Measurements from ENCODE around the gene DTNB.
"Not testable (repeated sequence)": the region's sequence is repeated elsewhere in the genome, so short reads cannot be mapped to it uniquely, and the experiment has no call there.

DTNB gene

DNA sequence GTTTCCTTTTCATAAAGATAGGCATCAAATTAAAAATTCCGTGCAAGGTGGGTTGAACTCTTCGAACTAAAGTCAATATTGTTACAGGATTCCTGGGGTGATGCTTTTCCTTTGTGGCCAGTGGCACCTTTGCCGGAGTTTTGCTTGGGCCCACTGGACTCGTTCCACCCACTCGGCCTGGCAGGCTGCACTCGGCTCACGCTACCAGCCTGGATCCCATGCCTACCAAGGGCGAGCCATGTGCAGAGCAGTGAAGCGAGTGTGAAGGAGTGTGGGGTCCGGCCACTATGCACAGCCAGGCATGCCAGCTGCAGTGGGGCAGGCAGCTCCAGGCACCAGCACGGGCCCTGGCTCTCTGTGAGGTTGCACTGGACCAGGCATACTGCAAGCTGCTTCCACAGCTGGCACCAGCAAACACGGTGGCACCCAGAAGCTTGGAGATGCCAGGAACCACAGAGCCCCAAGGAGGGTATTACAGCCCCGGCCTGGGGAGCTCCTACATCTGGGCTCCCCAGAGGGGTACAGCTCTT lies 83.6 kb downstream of the DTNB start:
- no peak for DNase-seq (ENCODE audit: low read depth in 2 of 2)

- no peak for DNase-seq (ENCODE audit: low read depth in 2 of 2)
Observed at GRCh38 chr2:25588576-25588975, 84.8 kb downstream of the DTNB start.

- DNase-seq (ENCODE audit: low read depth in 2 of 2): no peak
Observed at GRCh38 chr2:25587361-25587760, 86.0 kb downstream of the DTNB start.

GRCh38 chr2:25586726-25587144 lies 86.6 kb downstream of the DTNB start:
- DNase-seq (ENCODE audit: low read depth in 2 of 2): no peak

GRCh38 chr2:25585189-25585588 lies 88.2 kb downstream of the DTNB start:
- no peak for DNase-seq (ENCODE audit: low read depth in 2 of 2)

DNA sequence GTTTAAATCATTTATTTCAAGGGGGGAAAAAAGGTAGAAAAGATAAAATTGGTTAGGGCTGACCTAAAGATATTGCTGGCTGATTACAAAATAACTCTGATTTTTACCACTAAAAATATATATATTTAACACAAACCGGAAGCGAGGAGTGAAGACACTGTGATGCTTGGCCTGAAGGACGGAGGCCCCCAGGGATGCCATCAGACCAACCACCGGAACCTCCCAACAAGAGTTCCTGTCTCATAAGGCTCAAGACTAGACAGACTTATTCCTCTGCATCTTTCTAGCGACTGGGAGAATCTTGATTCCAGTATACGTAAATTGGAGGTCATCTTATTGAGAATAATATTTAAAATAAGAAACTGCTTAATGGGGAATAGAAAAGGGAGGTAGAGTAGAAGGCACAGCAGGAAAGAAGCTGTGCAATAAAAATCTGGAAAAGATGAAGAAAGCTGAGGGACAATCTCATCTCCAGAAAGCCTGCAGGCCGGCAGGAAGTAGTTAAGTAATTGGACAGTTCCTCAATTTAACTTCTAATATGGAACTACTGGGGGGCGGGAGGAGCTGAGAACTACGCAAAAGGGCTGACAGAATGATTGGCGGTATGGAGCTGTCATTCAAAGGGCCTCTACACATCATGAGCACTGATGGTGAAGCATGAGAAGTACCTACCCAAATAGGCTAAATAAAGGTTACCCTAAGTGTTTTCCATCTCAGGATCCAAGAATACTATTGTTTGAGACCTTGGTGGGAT lies 91.1 kb downstream of the DTNB start:
- DNase-seq (ENCODE audit: low read depth in 2 of 2): no peak

DNA sequence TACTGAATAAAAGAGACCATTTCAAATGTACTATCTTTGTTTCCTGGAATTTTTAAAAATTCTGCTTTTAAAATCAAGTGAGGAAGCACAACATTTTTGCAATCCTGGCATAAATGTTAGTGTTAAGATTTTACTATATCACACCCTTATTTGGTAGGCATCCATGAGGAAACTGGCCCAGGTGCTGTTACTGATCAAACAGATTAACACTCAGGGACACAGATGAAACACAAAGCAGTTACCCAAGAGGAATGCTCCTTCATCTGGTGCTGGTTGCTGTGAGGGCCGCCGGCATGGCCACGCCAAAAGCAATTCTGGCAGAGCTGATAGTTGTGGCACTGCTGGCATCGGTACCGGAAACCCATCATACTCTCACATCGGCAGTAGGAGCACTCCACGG lies 96.8 kb downstream of the DTNB start:
- DNase-seq (ENCODE audit: low read depth in 2 of 2): no peak

DNA sequence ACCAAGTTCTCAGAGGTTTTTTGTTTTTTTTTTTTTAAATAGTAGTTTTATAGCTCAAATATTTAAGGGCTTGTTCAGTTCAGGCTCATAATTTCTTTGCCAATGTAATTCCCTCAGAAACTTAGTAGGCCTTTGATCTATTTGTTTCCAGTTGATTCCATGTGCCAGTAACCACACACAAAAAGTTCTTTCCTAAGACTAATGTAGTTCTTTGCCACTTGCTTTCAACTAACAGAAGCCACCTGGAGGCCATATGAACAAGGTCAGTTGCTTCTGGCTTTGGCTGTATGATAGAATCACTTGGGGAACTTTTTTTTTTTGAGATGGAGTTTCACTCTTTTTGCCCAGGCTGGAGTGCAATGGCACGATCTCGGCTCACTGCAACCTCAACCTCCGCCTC lies 100.7 kb downstream of the DTNB start:
- no peak for DNase-seq (ENCODE audit: low read depth in 2 of 2)

DNA sequence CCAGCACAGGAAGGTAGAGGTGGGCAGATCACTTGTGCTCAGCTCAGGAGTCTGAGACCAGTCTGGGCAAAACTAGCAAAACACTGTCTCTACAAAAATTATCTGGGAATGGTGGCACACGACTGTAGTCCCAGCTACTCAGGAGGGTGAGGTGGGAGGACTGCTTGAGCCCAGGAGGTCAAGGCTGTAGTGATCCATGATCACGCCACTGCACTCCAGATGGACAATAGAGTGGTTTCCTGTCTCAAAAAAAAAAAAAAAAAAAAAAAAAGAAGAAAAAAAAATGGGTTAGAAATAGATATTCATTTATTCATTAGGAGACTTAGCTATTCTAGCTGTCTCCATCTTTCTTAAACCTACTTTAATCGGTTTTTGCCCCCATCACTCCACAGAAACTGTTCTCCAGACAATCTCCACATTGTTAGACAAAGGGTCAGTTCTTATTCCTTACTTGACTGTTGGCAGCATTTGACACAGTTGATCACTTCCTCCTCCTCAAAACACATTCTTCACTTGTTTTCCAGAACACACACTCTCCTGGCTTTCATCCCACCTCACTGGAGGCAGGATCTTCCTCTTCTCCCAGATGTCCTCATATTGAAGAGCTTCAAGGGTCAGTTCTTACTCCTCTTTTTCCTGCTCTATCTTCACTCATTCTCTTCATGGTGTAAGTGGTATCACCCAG lies 103.1 kb downstream of the DTNB start:
- DNase-seq (ENCODE audit: low read depth in 2 of 2): no peak

- DNase-seq (ENCODE audit: low read depth in 2 of 2): no peak
Observed at GRCh38 chr2:25567406-25567805, 106.0 kb downstream of the DTNB start.

DNA sequence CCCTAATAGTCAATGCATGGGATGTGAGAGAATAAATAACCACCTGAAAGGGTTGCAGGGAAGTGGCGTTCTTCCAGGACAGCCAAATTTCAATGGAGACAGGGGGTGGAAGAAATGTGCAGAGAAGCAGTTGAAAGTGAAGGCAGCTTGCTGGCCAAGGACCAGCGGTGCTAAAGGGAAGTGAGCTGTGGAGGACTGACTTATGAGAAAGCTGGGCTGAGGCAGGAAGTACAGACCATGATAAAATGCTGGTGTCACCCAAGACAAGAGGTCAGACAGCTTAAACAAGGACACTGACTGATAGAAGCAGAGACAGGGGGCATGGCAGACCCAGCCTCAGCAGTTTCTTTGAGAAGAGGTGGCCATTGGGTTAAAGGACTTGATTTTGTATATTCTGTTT lies 106.7 kb downstream of the DTNB start:
- no peak for DNase-seq (ENCODE audit: low read depth in 2 of 2)

- no peak for DNase-seq (ENCODE audit: low read depth in 2 of 2)
Observed at GRCh38 chr2:25566094-25566493, 107.3 kb downstream of the DTNB start.

GRCh38 chr2:25561136-25561850 lies 112.1 kb downstream of the DTNB start:
- DNase-seq (ENCODE audit: low read depth in 2 of 2): no peak

GRCh38 chr2:25559148-25559547 lies 114.2 kb downstream of the DTNB start:
- DNase-seq (ENCODE audit: low read depth in 2 of 2): no peak

GRCh38 chr2:25558262-25558661 lies 115.1 kb downstream of the DTNB start:
- peak; percentile 14 to 38 for DNase-seq (ENCODE audit: low read depth in 2 of 2)

GRCh38 chr2:25557179-25558036 lies 116.0 kb downstream of the DTNB start:
- DNase-seq (ENCODE audit: low read depth in 2 of 2): no peak

GRCh38 chr2:25552318-25552717 lies 121.1 kb downstream of the DTNB start:
- DNase-seq (ENCODE audit: low read depth in 2 of 2): no peak

GRCh38 chr2:25551316-25551715 lies 122.1 kb downstream of the DTNB start:
- DNase-seq (ENCODE audit: low read depth in 2 of 2): no peak

DNA sequence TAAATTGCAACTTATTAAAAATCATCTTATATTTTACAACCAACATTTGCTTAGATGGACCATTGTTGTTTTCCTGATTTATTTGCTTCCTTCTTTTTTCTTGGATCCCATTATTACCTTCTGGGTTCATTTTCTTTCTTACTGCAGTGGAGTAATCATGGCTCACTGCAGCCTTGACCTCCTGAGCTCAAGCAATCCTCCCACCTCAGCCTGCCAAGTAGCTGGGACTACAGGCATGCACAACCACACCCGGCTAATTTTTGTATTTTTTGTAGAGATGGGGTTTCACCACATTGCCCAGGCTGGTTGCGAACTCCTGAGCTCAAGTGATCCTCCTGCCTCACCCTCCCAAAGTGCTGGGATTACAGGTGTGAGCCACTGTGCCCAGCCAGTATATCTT lies 123.8 kb downstream of the DTNB start:
- DNase-seq (ENCODE audit: low read depth in 2 of 2): not testable (repeated sequence)

GRCh38 chr2:25548601-25549000 lies 124.8 kb downstream of the DTNB start:
- no peak for DNase-seq (ENCODE audit: low read depth in 2 of 2)

DNA sequence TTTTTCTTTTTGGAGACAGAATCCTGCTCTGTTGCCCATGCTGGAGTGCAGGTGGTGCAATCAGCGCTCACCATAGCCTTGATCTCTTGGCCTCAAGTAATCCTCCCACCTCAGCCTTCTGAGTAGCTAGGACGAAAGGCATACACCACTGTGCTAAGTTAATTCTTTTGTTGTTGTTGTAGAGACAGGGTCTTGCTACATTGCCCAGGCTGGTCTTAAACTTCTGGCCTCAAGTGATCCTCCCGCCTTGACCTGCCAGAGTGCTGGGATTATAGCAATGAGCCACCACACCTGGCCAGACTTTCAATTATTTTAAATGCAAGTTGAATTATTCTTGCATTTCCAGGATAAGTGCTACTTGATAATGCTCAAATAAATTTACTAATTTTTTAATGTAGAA lies 126.5 kb downstream of the DTNB start:
- DNase-seq (ENCODE audit: low read depth in 2 of 2): no peak

GRCh38 chr2:25545899-25546298 lies 127.5 kb downstream of the DTNB start:
- DNase-seq (ENCODE audit: low read depth in 2 of 2): no peak

All from activated CD8-positive, alpha-beta memory T cell treated with anti-CD3 and anti-CD28 coated beads for 4 hours (primary cell).